Measurements from ENCODE around the gene KLHL17.

The KLHL17 gene

DNA sequence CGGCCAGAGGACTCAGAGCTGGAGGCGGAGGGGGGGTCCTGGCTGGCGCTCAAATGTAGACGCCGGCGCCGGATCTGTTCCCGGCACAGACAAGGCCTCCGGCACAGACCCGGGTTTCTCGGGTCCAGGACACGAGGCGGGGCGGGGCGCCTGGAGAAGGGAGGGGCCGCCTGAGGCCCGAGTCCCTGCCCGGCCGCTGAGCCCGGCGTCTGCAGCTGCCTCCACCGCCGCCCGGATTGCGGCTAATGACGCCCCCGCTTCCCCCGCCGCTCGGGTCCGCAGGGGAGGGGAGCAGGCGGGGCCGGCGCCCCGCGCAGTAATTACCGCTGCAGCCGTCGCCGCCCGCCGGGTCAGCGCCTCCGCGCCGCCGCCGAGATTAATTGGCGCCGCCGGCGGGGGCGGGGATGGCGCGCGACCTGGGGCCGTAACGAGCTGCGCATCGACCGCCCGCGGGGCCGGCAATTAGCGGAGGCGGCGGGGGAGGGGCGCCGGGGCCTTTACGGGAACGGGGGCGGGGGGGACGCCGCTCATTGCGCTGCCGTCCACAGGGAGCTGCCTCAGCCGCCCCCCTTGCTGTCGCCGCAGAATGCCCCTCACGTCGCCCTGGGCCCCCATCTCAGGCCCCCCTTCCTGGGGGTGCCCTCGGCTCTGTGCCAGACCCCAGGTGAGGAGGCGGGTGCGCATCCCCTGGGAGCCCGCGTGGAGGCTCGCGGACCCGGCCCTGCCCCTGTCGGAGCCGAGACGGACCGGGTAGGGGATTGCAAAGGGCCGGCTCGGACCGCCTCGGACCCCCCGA lies 18.6 kb upstream of the KLHL17 start:
- H3K36me3 ChIP-seq (ENCODE audit: control insufficient read depth in 4 of 4, insufficient read depth in 4 of 4, low read length in 3 of 4), result peaks cover 0 to 25% (median 15%) of the 10 kb centered on the region in 4 experiments
- peak overlapping the region in 5 of 7 experiments; percentile 13 to 61 (median 26) for H3K4me3 ChIP-seq (ENCODE audit: control insufficient read depth in 1 of 7, extremely low read depth in 1 of 7, insufficient read depth in 4 of 7, low read depth in 2 of 7, low read length in 6 of 7)
- ChIA-PET POLR2A (no interaction called here), CTCF (interaction anchor here (0.7 to 5.3 kb wide), 8 partner anchors 10 to 73 kb away, joined by 3 to 47 read pairs (median 4); partner anchors contain the start of genes NOC2L and SAMD11)
- H3K27me3 ChIP-seq (replicated peaks in 2 of 5; ENCODE audit: control insufficient read depth in 4 of 5, insufficient read depth in 5 of 5, low read length in 4 of 5), result peaks cover 0 to 67% (median 18%) of the 10 kb centered on the region in 5 experiments
- peak in 2 of 3 donors; percentile 51 to 64 for DNase-seq
- H3K9me3 ChIP-seq (ENCODE audit: control extremely low read depth in 1 of 5, control insufficient read depth in 4 of 5, insufficient read depth in 2 of 5, low read depth in 1 of 5, low read length in 4 of 5), result no peaks in the 10 kb centered on the region
- H3K27ac ChIP-seq (ENCODE audit: insufficient read depth in 1 of 2, low read depth in 1 of 2, low read length in 2 of 2, poor library complexity in 1 of 2, severe bottlenecking in 2 of 2), result no peak overlapping the region
- H3K4me1 ChIP-seq (ENCODE audit: control extremely low read depth in 1 of 4, control insufficient read depth in 4 of 4, insufficient read depth in 4 of 4, low read length in 3 of 4), result peaks cover 0 to 40% (median 33%) of the 10 kb centered on the region in 4 experiments
- WGBS (ENCODE audit: insufficient coverage), result under 1% methylated on average over 66 of the region's 98 CpGs

GRCh38 chr1:942411-942821 lies 18.0 kb upstream of the KLHL17 start:
- under 1% methylated on average over 40 of the region's 48 CpGs for WGBS (ENCODE audit: insufficient coverage)
- Histone ChIP-seq H3K4me1 (ENCODE audit: control extremely low read depth in 1 of 4, control insufficient read depth in 4 of 4, insufficient read depth in 4 of 4, low read length in 3 of 4) (peaks cover 0 to 40% (median 33%) of the 10 kb centered on the region in 4 experiments), H3K27ac (ENCODE audit: insufficient read depth in 1 of 2, low read depth in 1 of 2, low read length in 2 of 2, poor library complexity in 1 of 2, severe bottlenecking in 2 of 2) (no peak overlapping the region), H3K27me3 (replicated peaks in 2 of 5; ENCODE audit: control insufficient read depth in 4 of 5, insufficient read depth in 5 of 5, low read length in 4 of 5) (peaks cover 0 to 64% (median 18%) of the 10 kb centered on the region in 5 experiments), H3K4me3 (ENCODE audit: control insufficient read depth in 1 of 7, extremely low read depth in 1 of 7, insufficient read depth in 4 of 7, low read depth in 2 of 7, low read length in 6 of 7) (peak overlapping the region in 4 of 7 experiments; percentile 2 to 50 (median 14)), H3K9me3 (ENCODE audit: control extremely low read depth in 1 of 5, control insufficient read depth in 4 of 5, insufficient read depth in 2 of 5, low read depth in 1 of 5, low read length in 4 of 5) (no peaks in the 10 kb centered on the region), H3K36me3 (ENCODE audit: control insufficient read depth in 4 of 4, insufficient read depth in 4 of 4, low read length in 3 of 4) (peaks cover 0 to 31% (median 20%) of the 10 kb centered on the region in 4 experiments)
- ChIA-PET CTCF (interaction anchor here (0.7 to 5.3 kb wide), 5 partner anchors 16 to 73 kb away, joined by 3 to 47 read pairs (median 4); partner anchors contain the start of gene NOC2L), POLR2A (no interaction called here)
- DNase-seq, result peak in 1 of 3 donors; percentile 47

DNA sequence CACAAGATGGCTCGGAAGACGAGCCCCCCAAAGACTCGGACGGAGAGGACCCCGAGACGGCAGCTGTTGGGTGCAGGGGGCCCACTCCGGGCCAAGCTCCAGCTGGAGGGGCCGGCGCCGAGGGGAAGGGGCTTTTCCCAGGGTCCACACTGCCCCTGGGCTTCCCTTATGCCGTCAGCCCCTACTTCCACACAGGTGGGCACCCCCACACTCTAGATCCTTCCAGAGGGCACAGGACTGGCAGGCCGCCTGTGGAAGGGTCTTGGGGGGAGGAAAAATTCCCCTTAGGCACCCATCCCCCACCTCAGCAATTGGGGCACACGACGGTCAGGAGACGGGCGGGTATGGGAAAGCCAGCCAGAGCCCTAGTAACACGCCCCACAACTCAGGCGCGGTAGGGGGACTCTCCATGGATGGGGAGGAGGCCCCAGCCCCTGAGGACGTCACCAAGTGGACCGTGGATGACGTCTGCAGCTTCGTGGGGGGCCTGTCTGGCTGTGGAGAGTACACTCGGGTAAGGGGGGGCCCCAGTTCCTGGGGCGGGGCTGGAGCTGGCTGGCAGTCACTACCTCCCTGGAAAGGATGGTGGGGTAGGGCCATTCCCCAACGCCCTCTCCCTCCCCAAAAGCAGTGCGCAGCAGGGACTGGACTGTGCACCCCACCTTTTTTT lies 17.4 kb upstream of the KLHL17 start:
- peaks cover 0 to 40% (median 33%) of the 10 kb centered on the region in 4 experiments for H3K4me1 ChIP-seq (ENCODE audit: control extremely low read depth in 1 of 4, control insufficient read depth in 4 of 4, insufficient read depth in 4 of 4, low read length in 3 of 4)
- 17% methylated on average over 18 of the region's 27 CpGs for WGBS (ENCODE audit: insufficient coverage)
- peaks cover 0 to 37% (median 25%) of the 10 kb centered on the region in 4 experiments for H3K36me3 ChIP-seq (ENCODE audit: control insufficient read depth in 4 of 4, insufficient read depth in 4 of 4, low read length in 3 of 4)
- H3K27ac ChIP-seq (ENCODE audit: insufficient read depth in 1 of 2, low read depth in 1 of 2, low read length in 2 of 2, poor library complexity in 1 of 2, severe bottlenecking in 2 of 2), result no peak overlapping the region
- H3K4me3 ChIP-seq (ENCODE audit: control insufficient read depth in 1 of 7, extremely low read depth in 1 of 7, insufficient read depth in 4 of 7, low read depth in 2 of 7, low read length in 6 of 7), result no peak overlapping the region
- H3K9me3 ChIP-seq (ENCODE audit: control extremely low read depth in 1 of 5, control insufficient read depth in 4 of 5, insufficient read depth in 2 of 5, low read depth in 1 of 5, low read length in 4 of 5), result no peaks in the 10 kb centered on the region
- DNase-seq, result no peak
- ChIA-PET POLR2A (no interaction called here), CTCF (interaction anchor here (0.9 to 2.0 kb wide), 3 partner anchors 32 to 74 kb away, joined by 3 to 12 read pairs (median 3); no protein-coding TSS in a partner anchor)
- H3K27me3 ChIP-seq (replicated peaks in 2 of 5; ENCODE audit: control insufficient read depth in 4 of 5, insufficient read depth in 5 of 5, low read length in 4 of 5), result peaks cover 0 to 64% (median 18%) of the 10 kb centered on the region in 5 experiments

DNA sequence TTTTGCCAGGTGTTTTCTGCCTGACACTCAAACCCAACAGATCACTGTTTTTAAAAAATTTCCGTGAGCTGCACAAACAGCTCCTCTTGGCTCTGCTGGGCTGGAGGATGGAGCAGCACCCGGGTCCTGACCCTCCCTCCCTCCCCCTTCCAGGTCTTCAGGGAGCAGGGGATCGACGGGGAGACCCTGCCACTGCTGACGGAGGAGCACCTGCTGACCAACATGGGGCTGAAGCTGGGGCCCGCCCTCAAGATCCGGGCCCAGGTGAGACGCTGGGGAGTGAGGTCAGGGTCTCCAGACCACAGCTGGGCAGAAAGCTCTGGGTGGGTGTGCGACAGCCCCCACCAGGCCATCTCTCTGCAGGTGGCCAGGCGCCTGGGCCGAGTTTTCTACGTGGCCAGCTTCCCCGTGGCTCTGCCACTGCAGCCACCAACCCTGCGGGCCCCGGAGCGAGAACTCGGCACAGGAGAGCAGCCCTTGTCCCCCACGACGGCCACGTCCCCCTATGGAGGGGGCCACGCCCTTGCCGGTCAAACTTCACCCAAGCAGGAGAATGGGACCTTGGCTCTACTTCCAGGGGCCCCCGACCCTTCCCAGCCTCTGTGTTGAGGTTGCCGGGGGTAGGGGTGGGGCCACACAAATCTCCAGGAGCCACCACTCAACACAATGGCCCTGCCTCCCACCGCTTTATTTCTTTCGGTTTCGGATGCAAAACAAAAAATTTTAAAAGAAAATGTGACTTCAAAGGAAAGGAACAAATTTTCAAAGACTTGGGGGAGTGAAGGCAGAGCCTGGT lies 16.6 kb upstream of the KLHL17 start:
- Histone ChIP-seq H3K9me3 (ENCODE audit: control extremely low read depth in 1 of 5, control insufficient read depth in 4 of 5, insufficient read depth in 2 of 5, low read depth in 1 of 5, low read length in 4 of 5) (no peaks in the 10 kb centered on the region), H3K27me3 (replicated peaks in 2 of 5; ENCODE audit: control insufficient read depth in 4 of 5, insufficient read depth in 5 of 5, low read length in 4 of 5) (peaks cover 0 to 56% (median 18%) of the 10 kb centered on the region in 5 experiments), H3K4me3 (ENCODE audit: control insufficient read depth in 1 of 7, extremely low read depth in 1 of 7, insufficient read depth in 4 of 7, low read depth in 2 of 7, low read length in 6 of 7) (no peak overlapping the region), H3K27ac (ENCODE audit: insufficient read depth in 1 of 2, low read depth in 1 of 2, low read length in 2 of 2, poor library complexity in 1 of 2, severe bottlenecking in 2 of 2) (no peak overlapping the region), H3K4me1 (ENCODE audit: control extremely low read depth in 1 of 4, control insufficient read depth in 4 of 4, insufficient read depth in 4 of 4, low read length in 3 of 4) (peaks cover 0 to 40% (median 33%) of the 10 kb centered on the region in 4 experiments), H3K36me3 (ENCODE audit: control insufficient read depth in 4 of 4, insufficient read depth in 4 of 4, low read length in 3 of 4) (peaks cover 0 to 44% (median 29%) of the 10 kb centered on the region in 4 experiments)
- CTCF ChIA-PET, result interaction anchor here (0.9 to 1.4 kb wide), 2 partner anchors 18 to 51 kb away, joined by 3 to 4 read pairs; no protein-coding TSS in a partner anchor
- 98% methylated on average over 23 of the region's 27 CpGs for WGBS (ENCODE audit: insufficient coverage)
- no peak for DNase-seq
- POLR2A ChIA-PET, result interaction anchor here (0.5 kb wide), 1 partner anchor 19 kb away, joined by 3 read pairs; no protein-coding TSS in a partner anchor

- H3K4me3 ChIP-seq (ENCODE audit: control insufficient read depth in 1 of 7, extremely low read depth in 1 of 7, insufficient read depth in 4 of 7, low read depth in 2 of 7, low read length in 6 of 7), result no peak overlapping the region
- peaks cover 0 to 48% (median 13%) of the 10 kb centered on the region in 5 experiments for H3K27me3 ChIP-seq (replicated peaks in 2 of 5; ENCODE audit: control insufficient read depth in 4 of 5, insufficient read depth in 5 of 5, low read length in 4 of 5)
- ChIA-PET POLR2A (no interaction called here), CTCF (interaction anchor here (1.4 kb wide), 1 partner anchor 17 kb away, joined by 4 read pairs; no protein-coding TSS in a partner anchor)
- peaks cover 0 to 37% (median 30%) of the 10 kb centered on the region in 4 experiments for H3K4me1 ChIP-seq (ENCODE audit: control extremely low read depth in 1 of 4, control insufficient read depth in 4 of 4, insufficient read depth in 4 of 4, low read length in 3 of 4)
- H3K36me3 ChIP-seq (ENCODE audit: control insufficient read depth in 4 of 4, insufficient read depth in 4 of 4, low read length in 3 of 4), result peaks cover 0 to 53% (median 34%) of the 10 kb centered on the region in 4 experiments
- H3K9me3 ChIP-seq (ENCODE audit: control extremely low read depth in 1 of 5, control insufficient read depth in 4 of 5, insufficient read depth in 2 of 5, low read depth in 1 of 5, low read length in 4 of 5), result no peaks in the 10 kb centered on the region
- no peak for DNase-seq
- 94% methylated on average over 17 of the region's 28 CpGs for WGBS (ENCODE audit: insufficient coverage)
- no peak overlapping the region for H3K27ac ChIP-seq (ENCODE audit: insufficient read depth in 1 of 2, low read depth in 1 of 2, low read length in 2 of 2, poor library complexity in 1 of 2, severe bottlenecking in 2 of 2)
These were observed 15.8 kb upstream of the KLHL17 start for GRCh38 chr1:944341-945325.

Measured in common myeloid progenitor, CD34-positive (primary cell).